ENCODE measurements around the gene PMEPA1.

DNA sequence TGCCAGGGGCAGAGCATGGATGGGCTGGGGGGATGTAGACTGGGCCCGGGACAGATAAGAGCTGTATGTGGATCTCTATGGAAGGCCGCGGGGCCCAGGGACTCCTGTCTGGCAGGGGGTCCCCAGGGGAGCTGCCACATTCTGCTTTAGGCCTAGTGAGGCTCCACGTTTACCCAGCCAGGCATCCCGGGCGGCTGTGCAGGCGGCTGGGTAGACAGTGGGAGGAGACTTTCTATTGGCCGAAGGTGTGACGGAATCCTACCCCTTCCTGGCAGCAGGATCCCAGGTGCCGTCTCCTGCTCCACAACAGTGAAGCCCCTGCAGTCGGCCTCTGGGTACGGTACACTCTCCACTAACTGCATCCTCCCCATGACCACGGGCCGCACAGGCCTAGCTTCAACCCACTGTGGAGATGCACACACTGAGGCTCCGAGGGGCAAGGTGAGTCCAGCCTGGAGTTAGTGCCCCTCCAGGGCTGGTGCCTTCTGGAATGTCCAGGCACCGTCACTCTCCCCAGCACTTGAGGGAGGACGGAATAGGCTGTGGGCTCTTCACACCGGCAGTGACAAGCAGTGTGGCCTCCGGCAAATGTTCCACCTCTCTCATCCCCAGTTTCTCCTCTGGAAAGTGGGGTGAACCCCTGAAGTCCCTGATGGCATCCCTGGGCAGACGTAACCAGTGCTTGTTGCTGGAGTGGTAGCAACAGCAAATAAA, 52.8 kb downstream of the PMEPA1 start:
- TF ChIP-seq POLR2A (IDR thresholded peaks at IDR 0.05; ENCODE audit: low read length), result no peak
- TF ChIP-seq GATA1 (IDR thresholded peaks at IDR 0.05; ENCODE audit: low read depth, low read length), result no peak

Data from erythroblast (primary cell).